ENCODE data around the gene SIK2.

- TF ChIP-seq CTCF (IDR thresholded peaks at IDR 0.05 in 2 of 3, conservative IDR thresholded peaks at IDR 0.05 in 1 of 3; ENCODE audit: borderline replicate concordance in 1 of 3, insufficient read depth in 1 of 3, low read depth in 2 of 3, low read length in 2 of 3), result no peak
- no peak for TF ChIP-seq ZNF274 (IDR thresholded peaks at IDR 0.05; ENCODE audit: low read depth, low read length)
Observed at GRCh38 chr11:111737444-111738210, 135.4 kb downstream of the SIK2 start.

Measured in HCT116 (cell line).